MM.1S (cell line): ENCODE measurements around the gene PLPPR3.
"Not testable (repeated sequence)": the region's sequence is repeated elsewhere in the genome, so short reads cannot be mapped to it uniquely, and the experiment has no call there.

Source experiments
- DNase-seq: peaks from one replicate; pipeline ENCODE4 v3.0.0-alpha.2; 2015
- H2AFZ ChIP-seq: fragments of 300-600 bp; sonication (generic); 2 replicates; pipeline ENCODE4 v1.6.0; 2016; ENCODE audit warnings: antibody characterized with exemption, low read length
- H3F3A ChIP-seq: fragments of 300-600 bp; sonication (generic); 2 replicates; pipeline ENCODE4 v1.6.1; 2016; ENCODE audit warnings: mild to moderate bottlenecking, antibody characterized with exemption, low read length, moderate library complexity, mixed read lengths; ENCODE audit not compliant: insufficient read depth
- H3K27ac ChIP-seq: fragments of 300-600 bp; sonication (generic); 2 replicates; pipeline ENCODE4 v1.5.1; 2016; ENCODE audit warnings: mild to moderate bottlenecking, low read length
- H3K27me3 ChIP-seq: fragments of 300-600 bp; sonication (generic); replicated peaks from 2 replicates; pipeline ENCODE4 v1.6.0; 2016; ENCODE audit warnings: low read length; ENCODE audit not compliant: insufficient read depth
- H3K36me3 ChIP-seq: fragments of 300-600 bp; sonication (generic); replicated peaks from 2 replicates; pipeline ENCODE4 v1.6.1; 2016; ENCODE audit warnings: mild to moderate bottlenecking, low read length, mixed read lengths; ENCODE audit not compliant: insufficient read depth
- H3K4me1 ChIP-seq: fragments of 300-600 bp; sonication (generic); 2 replicates; pipeline ENCODE4 v1.6.1; 2016; ENCODE audit warnings: low read length, mixed read lengths
- H3K4me2 ChIP-seq: fragments of 300-600 bp; sonication (generic); 2 replicates; pipeline ENCODE4 v1.6.0; 2016; ENCODE audit warnings: low read depth, low read length
- H3K4me3 ChIP-seq: fragments of 300-600 bp; sonication (generic); 2 replicates; pipeline ENCODE4 v1.5.1; 2016; ENCODE audit warnings: low read length, mixed read lengths
- H3K79me2 ChIP-seq: fragments of 300-600 bp; sonication (generic); 2 replicates; pipeline ENCODE4 v1.6.1; 2016; ENCODE audit warnings: mixed run types, low read length, mixed read lengths
- H3K9ac ChIP-seq: fragments of 300-600 bp; sonication (generic); 2 replicates; pipeline ENCODE4 v1.6.1; 2016; ENCODE audit warnings: low read length, mixed read lengths
- H3K9me2 ChIP-seq: fragments of 300-600 bp; sonication (generic); replicated peaks from 2 replicates; pipeline ENCODE4 v1.6.1; 2016; ENCODE audit warnings: mild to moderate bottlenecking, low read length, mixed read lengths; ENCODE audit not compliant: insufficient read depth
- H3K9me3 ChIP-seq: fragments of 300-600 bp; sonication (generic); replicated peaks from 2 replicates; pipeline ENCODE4 v1.6.1; 2016; ENCODE audit warnings: mild to moderate bottlenecking, low read length, mixed read lengths; ENCODE audit not compliant: insufficient read depth
- H4K20me1 ChIP-seq: fragments of 300-600 bp; sonication (generic); 2 replicates; pipeline ENCODE4 v1.6.1; 2016; ENCODE audit warnings: mild to moderate bottlenecking, low read length, moderate library complexity, mixed read lengths; ENCODE audit not compliant: insufficient read depth
- CTCF ChIP-seq: fragments of 300-600 bp; sonication (generic); IDR thresholded peaks from 2 replicates; pipeline ENCODE4 v1.5.1; 2016; ENCODE audit warnings: antibody characterized with exemption, low read length, mixed read lengths
- EZH2 ChIP-seq: fragments of 300-600 bp; sonication (generic); optimal IDR thresholded peaks from 2 replicates; pipeline ENCODE3; 2017; ENCODE audit warnings: low read depth, mild to moderate bottlenecking, antibody characterized with exemption, low read length, mixed read lengths
- EZH2phosphoT487 ChIP-seq: fragments of 300-600 bp; sonication (generic); IDR thresholded peaks from 2 replicates; pipeline ENCODE4 v1.6.1; 2018; ENCODE audit warnings: antibody characterized with exemption, low read length

PLPPR3 gene

GRCh38 chr19:850979-851335, 29.2 kb upstream of the PLPPR3 start:
- Histone ChIP-seq H3K4me2 (no peak overlapping the region), H3K9ac (no peak overlapping the region), H3K27me3 (peaks cover 90% of the 10 kb centered on the region), H3F3A (no peaks in the 10 kb centered on the region), H3K27ac (no peak overlapping the region), H4K20me1 (no peaks in the 10 kb centered on the region), H3K79me2 (no peaks in the 10 kb centered on the region), H3K36me3 (no peaks in the 10 kb centered on the region), H3K4me1 (no peaks in the 10 kb centered on the region), H3K4me3 (no peak overlapping the region), H3K9me3 (no peaks in the 10 kb centered on the region), H2AFZ (no peak overlapping the region), H3K9me2 (no peaks in the 10 kb centered on the region)
- TF ChIP-seq CTCF (no peak), EZH2 (no peak), EZH2phosphoT487 (no peak)
- DNase-seq = no peak

- Histone ChIP-seq H3F3A (peaks cover 4% of the 10 kb centered on the region; the same call in 1 of the 2 replicates), H3K4me1 (no peaks in the 10 kb centered on the region), H3K9me3 (no peaks in the 10 kb centered on the region), H3K79me2 (no peaks in the 10 kb centered on the region), H3K27me3 (peaks cover 87% of the 10 kb centered on the region), H3K27ac (no peak overlapping the region), H3K9me2 (no peaks in the 10 kb centered on the region), H4K20me1 (no peaks in the 10 kb centered on the region), H2AFZ (no peak overlapping the region), H3K4me3 (no peak overlapping the region), H3K4me2 (no peak overlapping the region), H3K36me3 (no peaks in the 10 kb centered on the region), H3K9ac (no peak overlapping the region)
- no peak for DNase-seq
- TF ChIP-seq EZH2phosphoT487 = no peak
- no peak for TF ChIP-seq EZH2
- no peak for TF ChIP-seq CTCF
Measured at GRCh38 chr19:850221-850978, 28.6 kb upstream of the PLPPR3 start.

GRCh38 chr19:849195-849594, 27.4 kb upstream of the PLPPR3 start:
- not testable (repeated sequence) for H3K4me2 ChIP-seq, H3K9me2 ChIP-seq, H3F3A ChIP-seq, H3K27ac ChIP-seq, DNase-seq, H2AFZ ChIP-seq, H3K9me3 ChIP-seq, H3K79me2 ChIP-seq, H3K9ac ChIP-seq, H3K4me1 ChIP-seq, H3K36me3 ChIP-seq, H4K20me1 ChIP-seq, H3K4me3 ChIP-seq
- H3K27me3 ChIP-seq = peaks cover 88% of the 10 kb centered on the region

GRCh38 chr19:848386-848921, 26.7 kb upstream of the PLPPR3 start:
- peaks cover 8% of the 10 kb centered on the region; the same call in 1 of the 2 replicates for H3K4me1 ChIP-seq
- H3F3A ChIP-seq = peaks cover 9% of the 10 kb centered on the region
- H3K9me3 ChIP-seq = no peaks in the 10 kb centered on the region
- peaks cover 89% of the 10 kb centered on the region for H3K27me3 ChIP-seq
- no peak overlapping the region for H3K4me2 ChIP-seq
- TF ChIP-seq EZH2phosphoT487 (no peak), EZH2 (no peak), CTCF (no peak)
- H3K79me2 ChIP-seq = no peaks in the 10 kb centered on the region
- no peak overlapping the region for H3K4me3 ChIP-seq
- no peak overlapping the region for H3K27ac ChIP-seq
- no peaks in the 10 kb centered on the region for H4K20me1 ChIP-seq
- DNase-seq = no peak
- H2AFZ ChIP-seq = no peak overlapping the region
- H3K9ac ChIP-seq = no peak overlapping the region
- H3K36me3 ChIP-seq = no peaks in the 10 kb centered on the region
- no peaks in the 10 kb centered on the region for H3K9me2 ChIP-seq
